HG02642 (cell line): ENCODE data around the gene MAP2K2.
A peak's percentile ranks its signal among the peaks of the same experiment; 100 is the strongest.

Source experiments
- ATAC-seq: cut with Tn5 transposase; IDR thresholded peaks from one replicate; pipeline ENCODE4 v1.9.1; 2021; ENCODE audit warnings: mild to moderate bottlenecking; ENCODE audit not compliant: unreplicated experiment, poor library complexity

The MAP2K2 gene

DNA sequence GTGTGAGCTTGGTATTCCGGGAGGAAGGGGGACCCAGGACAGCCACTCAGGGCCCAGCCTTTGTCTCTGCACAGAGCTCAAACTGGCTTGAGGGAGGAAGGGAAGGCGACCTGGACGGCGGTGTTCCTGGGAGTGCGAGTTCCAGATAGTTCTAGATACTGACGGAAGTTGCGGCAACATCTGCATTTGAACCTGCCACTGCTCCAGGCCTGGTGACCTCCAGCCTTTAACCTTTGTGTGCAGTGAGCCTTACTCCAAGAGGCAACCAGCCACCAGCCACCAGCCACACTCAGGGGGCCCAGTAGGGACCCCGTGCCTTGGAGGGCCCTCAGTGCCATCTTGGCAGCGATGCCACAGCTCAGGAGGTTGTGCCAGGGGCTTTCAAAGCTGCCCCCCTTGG lies 41.8 kb downstream of the MAP2K2 start:
- no peak for ATAC-seq

DNA sequence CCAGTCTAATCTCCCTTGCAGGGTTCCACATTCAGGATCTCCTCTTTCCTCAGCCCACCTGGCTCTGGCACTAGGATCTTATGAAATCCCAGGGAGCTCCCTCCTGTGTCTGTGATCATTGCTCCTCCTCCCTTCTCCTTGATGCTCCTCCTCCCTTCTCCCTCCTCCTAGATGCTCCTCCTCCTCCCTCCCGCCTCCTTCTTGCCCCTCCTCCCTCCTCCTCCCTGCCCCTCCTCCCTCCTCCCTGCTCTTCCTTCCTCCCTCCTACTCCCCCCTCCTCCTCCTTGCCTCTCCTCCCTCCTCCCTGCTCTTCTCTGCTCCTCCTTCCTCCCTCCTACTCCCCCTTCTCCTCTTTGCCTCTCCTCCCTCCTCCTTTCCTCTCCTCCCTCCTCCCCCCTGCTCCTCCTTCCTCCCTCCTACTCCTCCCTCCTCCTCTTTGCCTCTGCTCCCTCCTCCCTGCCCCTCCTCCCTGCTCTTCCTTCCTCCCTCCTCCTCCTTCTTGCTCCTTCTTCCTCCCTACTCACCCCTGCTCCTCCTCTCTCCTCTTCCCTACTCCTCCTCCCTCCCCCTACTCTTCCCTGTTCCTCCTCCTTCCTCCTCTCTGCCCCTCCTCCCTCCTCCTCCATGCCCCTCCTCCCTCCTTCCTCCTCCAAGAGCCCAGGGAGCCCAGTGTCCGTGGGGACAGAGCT lies 42.3 kb downstream of the MAP2K2 start:
- ATAC-seq, result no peak

DNA sequence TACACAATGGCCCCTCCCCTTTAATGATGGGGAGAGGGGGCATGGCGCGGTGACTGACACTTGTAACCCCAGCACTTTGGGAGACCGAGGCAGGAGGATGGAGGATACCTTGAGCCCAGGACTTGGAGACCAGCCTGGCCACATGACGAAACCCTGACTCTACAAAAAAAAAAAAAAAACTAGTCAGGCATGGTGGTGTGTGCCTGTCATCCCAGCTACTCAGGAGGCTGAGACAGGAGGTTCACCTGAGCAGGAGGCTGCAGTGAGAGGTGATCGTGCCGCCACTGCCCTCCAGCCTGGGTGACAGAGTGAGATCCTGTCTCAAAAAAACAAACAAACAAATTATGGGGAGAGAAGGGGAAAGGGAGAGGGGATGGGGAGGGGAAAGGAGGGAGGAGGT lies 43.4 kb downstream of the MAP2K2 start:
- ATAC-seq, result no peak

DNA sequence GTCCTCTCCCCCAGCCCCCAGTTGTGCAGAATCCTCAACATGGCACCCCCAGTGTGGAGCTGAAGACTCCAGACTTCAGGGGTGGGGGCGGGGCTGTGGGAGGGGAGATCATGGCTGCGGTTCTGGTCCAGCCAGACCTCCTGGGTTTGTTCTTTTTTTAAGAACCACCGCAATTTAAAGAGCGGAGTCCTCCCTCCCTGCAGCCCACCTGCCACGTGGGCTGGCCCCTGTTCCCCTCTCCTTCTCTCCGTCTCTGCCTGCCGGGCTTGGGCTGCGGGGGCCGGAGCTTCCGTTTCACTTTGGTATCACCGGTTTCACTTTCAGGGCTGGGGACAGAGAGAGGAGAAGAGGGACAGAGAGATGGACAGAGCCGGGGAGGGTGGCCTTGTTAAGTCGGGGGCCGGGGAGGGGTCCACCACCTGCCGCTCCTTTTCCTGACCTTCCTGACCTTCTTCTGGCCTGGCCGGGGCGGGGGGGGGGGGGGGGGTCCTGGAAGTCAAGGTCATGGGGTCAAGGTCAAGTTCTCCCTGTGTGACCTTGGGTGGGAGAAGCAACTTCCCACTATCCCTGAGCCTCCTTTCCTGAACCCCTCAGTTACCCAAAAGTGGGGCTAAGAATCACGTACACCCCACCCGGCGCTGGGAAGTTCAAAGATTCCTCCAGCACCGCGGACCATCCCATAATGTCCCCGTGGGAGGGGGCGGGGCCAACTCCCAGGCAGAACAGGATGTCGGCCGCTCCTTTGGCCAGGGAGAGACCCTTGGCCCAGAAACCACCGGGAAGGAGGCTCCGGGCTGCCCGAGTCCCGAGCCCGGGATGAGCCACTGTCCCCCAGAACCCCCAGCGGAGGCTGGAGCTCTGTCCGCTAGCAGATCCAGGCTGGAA lies 45.9 kb downstream of the MAP2K2 start:
- ATAC-seq, result no peak

DNA sequence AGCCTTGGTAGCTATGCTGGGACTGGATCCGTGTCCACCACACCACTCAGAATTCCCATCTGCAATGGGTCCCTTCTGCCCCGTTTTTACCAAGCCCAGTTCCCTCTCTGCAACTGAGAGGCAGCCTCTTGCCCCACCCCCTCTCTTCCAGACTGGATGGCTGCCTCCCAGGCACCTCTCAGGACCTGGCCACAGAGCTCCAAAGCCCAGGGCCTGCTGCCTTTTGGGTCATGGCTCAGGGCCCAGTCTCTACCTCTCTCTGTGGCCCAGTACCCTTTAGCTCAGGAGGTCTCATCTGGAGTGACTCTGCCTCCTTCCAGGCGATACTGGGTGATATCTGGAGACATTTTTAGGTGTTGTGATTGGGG lies 46.9 kb downstream of the MAP2K2 start:
- ATAC-seq, result no peak

DNA sequence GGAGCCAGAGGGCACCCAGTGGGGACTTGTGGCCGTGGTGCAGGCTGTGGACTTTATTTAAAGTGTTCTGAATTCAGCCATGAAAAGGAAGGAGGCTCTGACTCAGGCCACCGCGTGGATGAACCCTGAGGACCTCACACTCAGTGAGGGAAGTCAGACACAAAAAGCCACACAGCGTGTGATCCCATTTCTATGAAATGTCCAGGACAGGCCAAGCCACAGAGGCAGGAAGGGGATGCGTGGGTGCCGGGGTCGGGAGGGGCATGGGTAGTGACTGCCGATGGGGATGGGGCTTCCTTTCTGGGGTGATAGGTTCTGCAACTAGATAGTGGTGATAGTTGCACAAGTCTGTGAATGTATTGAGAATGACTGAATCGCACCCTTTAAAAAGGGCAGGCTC lies 48.5 kb downstream of the MAP2K2 start:
- no peak for ATAC-seq

DNA sequence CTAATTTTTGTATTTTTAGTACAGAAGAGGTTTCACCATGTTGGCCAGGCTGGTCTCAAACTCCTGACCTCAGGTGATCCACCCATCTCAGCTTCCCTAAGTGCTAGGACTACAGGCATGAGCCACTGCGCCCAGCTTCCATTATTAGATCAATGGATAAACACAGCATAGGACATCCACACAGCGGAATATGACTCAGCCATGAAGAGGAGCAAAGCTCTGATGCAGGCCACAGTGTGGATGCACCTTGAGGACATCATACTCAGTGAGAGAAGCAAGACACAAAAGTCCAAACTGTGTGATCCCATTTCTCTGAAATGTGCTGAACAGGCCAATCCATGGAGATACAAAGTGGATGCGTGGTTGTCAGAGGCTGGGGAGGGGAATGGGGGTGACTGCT lies 52.3 kb downstream of the MAP2K2 start:
- no peak for ATAC-seq

DNA sequence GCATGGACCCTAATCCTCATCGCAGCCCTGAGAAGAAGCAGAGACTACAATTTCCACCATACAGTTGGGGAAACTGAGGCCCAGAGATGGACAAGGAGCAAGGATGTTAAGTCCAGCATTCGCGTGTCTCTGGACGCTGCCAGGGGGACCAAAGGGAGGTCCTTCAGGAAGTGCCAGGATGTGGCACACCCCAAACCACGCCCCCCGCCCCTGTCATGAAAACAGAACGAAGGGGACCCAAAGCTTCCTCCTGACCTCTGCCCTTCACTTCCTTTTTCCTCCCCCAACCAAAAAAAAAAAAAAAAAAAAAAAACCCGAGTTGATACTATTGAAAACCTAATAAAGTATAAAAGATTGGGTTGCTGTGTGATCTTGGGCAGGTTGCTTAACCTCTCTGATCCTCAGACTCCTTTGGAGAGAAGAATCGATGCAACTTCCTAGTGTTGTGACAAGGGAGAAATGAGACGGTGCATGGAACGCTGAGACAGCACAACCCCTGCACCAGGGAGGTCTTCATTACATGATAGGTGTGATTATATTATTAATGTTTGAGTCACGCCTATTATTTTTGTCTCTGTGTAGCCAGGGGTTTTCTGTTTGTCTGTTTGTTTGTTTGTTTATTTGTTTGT lies 54.5 kb downstream of the MAP2K2 start:
- ATAC-seq, result no peak

DNA sequence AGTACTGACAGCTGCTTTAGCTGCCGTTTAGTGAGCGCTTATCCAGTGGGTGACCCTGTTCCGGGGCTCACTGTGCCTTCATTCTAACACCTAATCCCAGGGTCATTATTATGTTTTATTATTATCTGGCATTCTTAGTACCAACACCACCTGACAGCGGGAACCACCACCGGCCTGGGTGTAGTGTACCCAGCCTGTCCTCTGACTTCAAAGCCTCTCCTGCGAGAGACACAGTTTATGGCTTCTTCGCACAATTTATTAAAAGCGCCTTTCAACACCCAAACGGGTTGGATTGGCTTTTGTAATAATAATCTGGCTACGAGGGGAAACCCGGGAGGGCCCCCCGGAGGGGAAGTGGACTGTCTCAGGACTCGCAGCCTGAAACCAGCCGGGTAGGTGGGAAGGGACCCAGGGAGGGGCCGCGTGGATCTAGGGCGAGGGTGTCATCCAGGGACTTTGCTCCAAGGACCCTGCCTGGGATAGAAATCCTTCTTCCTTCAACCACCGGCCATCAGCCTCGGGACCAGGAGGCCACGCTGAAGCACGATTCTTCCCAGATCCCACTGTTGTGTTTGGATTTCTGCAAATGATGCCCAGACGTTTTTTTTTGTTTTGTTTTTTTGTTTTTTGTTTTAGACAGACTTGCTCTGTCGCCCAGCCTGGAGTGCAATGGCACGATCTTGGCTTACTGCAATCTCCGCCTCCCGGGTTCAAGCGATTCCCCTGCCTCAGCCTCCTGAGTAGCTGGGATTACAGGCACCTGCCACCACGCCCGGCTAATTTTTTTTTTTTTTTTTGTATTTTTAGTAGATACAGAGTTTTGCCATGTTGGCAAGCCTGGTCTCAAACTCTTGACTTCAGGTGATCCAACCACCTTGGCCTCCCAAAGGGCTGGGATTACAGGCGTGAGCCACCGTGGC lies 55.6 kb downstream of the MAP2K2 start:
- no peak for ATAC-seq

DNA sequence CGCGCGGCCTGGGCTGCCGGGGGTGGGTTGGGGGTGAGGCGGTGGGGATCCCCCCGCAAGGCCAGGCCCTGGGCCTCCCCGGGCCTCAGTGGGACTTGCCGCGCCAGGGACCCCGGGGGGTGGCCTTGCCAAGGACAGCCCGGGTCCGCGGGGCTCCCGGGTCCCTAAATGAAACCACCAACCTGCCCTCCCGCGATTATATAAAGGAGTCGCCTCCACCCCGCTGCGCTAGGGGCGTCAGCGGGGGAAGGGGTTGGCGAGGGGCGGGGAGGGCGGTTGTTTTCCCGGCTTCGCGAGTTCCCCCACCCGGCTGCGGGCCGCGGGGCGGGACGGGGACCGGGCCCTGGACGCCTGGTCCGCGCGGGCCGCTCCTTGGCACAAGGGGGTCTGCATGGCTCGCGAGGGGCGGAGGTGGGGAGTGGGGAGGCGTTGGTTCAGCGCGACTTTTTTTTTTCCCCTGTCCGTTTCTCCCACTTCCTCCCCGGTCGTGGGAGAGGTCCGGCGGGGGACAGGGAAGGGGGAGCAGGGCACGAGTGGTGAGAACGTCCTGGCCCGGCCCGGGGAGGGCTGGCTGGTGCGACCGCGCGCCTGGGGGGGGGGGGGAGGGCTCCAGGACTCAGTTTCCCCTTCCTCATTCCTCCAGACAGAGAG lies 56.4 kb downstream of the MAP2K2 start:
- ATAC-seq, result no peak

DNA sequence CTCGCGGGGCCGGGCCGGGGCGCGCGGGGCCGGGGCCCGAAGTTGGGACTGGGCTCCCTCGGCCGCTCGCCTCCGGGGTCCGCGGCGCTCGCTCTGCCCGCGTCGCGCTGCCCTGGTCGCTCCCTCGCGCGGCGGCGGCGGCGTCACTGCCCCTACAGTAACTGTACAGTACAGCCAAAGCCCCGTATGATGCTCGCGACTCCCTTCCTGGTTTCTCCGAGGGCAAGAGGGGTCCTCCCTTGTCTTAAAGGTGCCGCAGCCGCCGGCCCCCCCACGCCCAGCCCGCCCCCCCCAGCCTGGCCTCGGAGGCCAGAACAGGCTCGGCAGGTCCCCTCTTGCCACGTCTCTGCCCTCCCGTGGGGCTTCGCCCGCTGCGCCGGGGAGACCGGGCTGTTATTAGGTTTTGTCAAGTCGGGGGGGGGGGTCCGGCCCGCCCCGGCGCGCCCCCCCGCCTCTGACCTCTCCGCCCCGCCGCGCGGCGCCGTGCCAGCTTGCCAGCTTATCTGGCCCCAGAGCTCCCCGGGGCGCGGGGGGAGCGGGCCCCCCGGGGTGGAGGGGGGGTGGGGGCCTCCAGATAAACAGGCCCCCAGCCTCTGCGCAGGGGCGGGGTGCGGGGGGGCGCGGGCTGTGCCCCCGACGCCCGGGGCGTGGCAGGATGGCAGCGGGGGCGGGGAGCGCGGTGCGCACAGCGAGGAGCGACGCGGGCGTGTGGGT lies 57.1 kb downstream of the MAP2K2 start, which contains the start of gene ZBTB7A:
Gene ZBTB7A, minus strand, starts transcription at position 218 of the 714 bp plus-strand sequence. CDS start 11,667 bp downstream, outside the sequence.
- no peak for ATAC-seq

DNA sequence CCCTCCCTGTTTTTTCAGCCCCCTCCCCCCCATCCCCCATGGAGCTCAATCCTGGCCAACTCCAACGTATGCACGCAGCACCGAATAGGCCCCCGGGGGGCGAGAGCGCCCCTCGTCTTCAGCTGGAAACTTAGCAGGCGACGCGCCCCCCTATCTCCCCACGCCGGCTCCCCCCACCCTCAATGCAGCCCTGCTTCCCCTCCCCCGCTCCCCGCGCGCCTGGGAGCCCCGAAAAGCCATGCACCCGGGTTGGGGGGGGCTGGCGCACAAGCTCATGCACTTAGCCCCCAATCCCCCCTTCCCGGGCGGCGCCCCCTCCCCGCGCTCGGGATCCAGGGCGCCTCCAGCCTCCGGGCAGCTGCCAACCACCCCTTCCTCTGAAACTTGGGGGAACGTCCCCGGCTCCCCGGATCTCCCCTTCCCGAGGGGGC lies 57.7 kb downstream of the MAP2K2 start:
- no peak for ATAC-seq

DNA sequence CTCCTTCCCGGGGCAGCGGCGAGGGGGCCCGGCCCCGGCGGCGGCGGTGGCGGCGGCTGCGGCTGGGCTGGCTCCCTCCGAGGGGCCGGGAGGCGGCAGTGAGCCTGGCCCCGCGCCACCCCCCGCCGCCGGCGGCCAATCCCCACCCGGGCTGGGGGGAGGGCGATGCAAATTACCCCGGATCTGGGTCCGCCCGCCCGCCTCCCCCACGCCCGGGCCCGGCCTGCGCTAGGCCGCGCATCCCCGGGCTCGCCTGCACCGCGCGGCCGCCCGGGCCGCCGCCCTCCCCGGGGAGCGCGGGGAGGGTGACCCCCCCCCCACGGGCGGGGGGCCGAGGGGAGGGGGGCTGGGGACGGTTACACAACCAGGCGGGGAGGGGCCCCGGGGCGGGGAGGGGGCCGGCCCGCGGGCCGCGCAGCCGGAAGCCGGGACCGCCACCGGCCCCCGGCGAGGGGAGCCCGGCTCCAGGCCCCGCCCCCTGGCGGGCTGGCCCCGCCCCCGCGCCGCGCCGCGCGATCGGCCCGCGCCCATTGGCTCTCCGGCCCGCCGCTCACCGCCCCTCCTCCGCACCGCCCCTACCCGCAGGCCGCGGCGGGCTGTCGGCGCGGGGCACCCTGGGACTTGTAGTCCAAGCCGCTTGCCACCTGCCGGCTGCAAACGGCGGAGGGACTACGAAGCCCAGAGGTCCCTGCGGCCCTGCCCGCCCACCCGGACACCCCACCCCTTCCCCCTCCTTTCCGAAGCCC lies 58.3 kb downstream of the MAP2K2 start:
- peak; percentile 74 for ATAC-seq

DNA sequence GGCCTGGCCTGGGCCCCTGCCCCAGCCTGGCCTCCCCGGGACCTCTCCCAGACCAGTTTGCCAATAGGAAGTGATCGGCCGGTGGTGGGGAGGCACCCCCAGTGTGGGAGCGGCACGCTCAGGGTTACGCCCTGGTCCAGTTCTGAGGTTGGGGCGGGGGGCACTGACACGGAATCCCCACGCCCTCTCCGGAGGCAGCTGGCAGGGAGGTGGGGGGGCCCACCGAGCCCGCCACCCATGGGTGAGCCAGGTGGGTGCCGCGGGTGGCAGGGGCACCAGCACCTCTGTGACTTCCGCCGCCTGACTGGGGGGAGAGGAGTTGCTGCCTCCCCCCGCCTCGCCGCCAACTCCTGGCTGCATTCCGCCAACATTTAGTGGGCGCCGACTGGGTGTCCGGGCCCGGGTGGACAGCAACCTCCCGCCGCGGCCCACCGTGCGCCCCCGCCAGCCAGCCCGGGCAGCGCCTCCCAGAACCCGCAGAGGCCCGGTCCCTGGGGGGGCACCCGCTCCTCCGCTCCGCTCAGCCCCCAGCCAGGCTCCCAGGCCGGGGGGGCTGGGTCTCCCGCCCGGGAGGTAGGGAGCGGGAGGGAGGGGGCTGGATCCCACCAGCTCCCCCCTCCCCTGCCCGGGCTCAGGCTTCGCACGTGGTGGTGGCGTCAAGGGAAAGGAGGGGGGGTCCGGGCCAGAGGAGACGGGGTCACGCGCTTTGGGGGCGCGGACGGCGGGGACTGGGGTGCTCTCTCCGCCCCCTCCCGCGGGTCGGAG lies 59.2 kb downstream of the MAP2K2 start:
- ATAC-seq, result peak; percentile 4

DNA sequence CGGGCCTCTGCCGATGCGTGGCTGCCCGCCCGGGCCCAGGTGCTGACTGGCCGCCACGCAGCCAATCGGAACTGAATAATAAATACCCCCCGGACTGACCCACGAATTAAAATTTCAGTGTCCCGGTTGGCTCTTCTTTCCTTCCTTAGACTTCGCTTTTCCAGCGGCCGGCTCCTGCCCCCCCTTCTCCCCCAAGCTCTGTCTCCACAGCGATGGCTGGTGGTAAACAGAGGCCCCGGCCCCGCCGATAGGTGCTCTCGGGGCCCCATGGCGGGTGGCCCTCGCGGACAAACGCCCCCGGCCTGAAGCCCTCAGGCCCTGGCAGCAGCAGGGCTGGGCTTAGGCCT lies 59.8 kb downstream of the MAP2K2 start:
- no peak for ATAC-seq

DNA sequence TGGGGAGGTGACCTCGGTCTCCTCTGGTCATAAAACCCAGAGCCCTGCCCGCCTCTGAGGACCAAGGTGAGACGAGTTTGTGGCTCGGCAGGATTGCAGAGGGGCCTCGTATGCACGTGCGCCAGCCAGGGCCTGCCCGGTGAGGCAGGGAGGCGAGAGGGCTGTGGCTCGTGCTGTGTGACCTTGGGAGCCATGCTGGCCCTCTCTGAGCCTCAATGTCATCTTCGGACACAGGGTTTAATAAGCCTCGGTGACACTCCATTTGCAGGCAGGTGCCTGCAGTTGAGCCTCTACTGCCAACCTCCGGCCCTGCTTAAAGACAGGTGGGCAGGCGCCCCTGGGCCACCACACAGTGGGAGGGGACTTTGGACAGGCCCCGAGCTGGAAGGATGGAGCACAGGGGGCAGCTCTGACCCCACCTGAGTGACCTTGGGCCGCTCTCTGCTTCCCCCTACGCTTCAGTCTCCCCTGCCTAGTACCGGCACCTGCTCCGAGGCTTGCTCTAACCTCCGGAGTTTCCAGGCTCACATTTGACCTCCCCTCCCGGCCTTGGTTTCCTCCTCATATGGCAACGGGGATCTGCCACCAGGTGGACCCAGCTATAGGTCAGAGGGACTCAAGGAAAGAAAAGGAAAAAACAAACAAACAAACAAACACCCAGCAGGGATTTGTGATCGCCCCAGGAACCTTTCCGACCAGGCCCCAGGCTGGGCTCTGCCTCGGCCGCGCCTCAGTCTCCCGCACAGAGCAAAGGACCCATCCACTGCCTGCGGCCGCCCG lies 60.4 kb downstream of the MAP2K2 start:
- ATAC-seq, result no peak
